NCI-H446 (cell line): ENCODE data around the gene IL21R.
A peak's percentile ranks its signal among the peaks of the same experiment; 100 is the strongest.
"Not testable (repeated sequence)": the region's sequence is repeated elsewhere in the genome, so short reads cannot be mapped to it uniquely, and the experiment has no call there.

Experiments
- DNase-seq, 2 experiments: peaks; one replicate each; lab custom pipeline; 2025; lab: John Stamatoyannopoulos, UW

The IL21R gene

GRCh38 chr16:27445502-27446175 is 43.7 kb downstream of the IL21R start:
- no peak for DNase-seq

- DNase-seq, result no peak
Observed at GRCh38 chr16:27446721-27447120, 44.7 kb downstream of the IL21R start.

- DNase-seq, result no peak
Observed at GRCh38 chr16:27447301-27447700, 45.3 kb downstream of the IL21R start.

GRCh38 chr16:27448532-27449433 is 46.8 kb downstream of the IL21R start:
- DNase-seq, result peak in 1 of 2 experiments; percentile 25

GRCh38 chr16:27449434-27450195 is 47.6 kb downstream of the IL21R start:
- no peak for DNase-seq

- no peak for DNase-seq
Observed at GRCh38 chr16:27450196-27450549, 48.2 kb downstream of the IL21R start.

GRCh38 chr16:27452569-27453493 is 50.9 kb downstream of the IL21R start:
- no peak for DNase-seq

- DNase-seq, result no peak
Observed at GRCh38 chr16:27453494-27453825, 51.5 kb downstream of the IL21R start.

GRCh38 chr16:27455700-27456099 is 53.7 kb downstream of the IL21R start:
- no peak for DNase-seq

- not testable (repeated sequence) for DNase-seq
Observed at GRCh38 chr16:27457605-27457900, 55.6 kb downstream of the IL21R start.

- DNase-seq, result no peak
Observed at GRCh38 chr16:27458258-27458657, 56.3 kb downstream of the IL21R start.

- DNase-seq, result no peak
Observed at GRCh38 chr16:27458987-27459688, 57.2 kb downstream of the IL21R start.

GRCh38 chr16:27460213-27460612 is 58.2 kb downstream of the IL21R start:
- no peak for DNase-seq

- DNase-seq, result no peak
Observed at GRCh38 chr16:27460663-27461482, 58.9 kb downstream of the IL21R start.

GRCh38 chr16:27461483-27462171 is 59.7 kb downstream of the IL21R start:
- no peak for DNase-seq

GRCh38 chr16:27462200-27462845 is 60.3 kb downstream of the IL21R start:
- no peak for DNase-seq

- DNase-seq, result no peak
Observed at GRCh38 chr16:27462846-27463682, 61.1 kb downstream of the IL21R start.
